Body of pancreas (tissue), 4 donors: ENCODE results near the gene CHCHD6.

Source experiments
- CTCF ChIP-seq, 7 experiments: fragments of 450-650 bp in 4 of 7; fragments of 200-600 bp in 3 of 7; sonication (generic) in 3 of 7; IDR thresholded peaks; one replicate each; pipeline ENCODE4 v1.5.1; 2016 to 2019; ENCODE audit warnings: antibody characterized with exemption in 7 of 7
- POLR2A ChIP-seq, 3 donors: fragments of 450-650 bp; IDR thresholded peaks; one replicate each; pipeline ENCODE4 v1.6.1; 2016; ENCODE audit warnings: antibody characterized with exemption in 3 of 3, mild to moderate bottlenecking in 2 of 3

DNA sequence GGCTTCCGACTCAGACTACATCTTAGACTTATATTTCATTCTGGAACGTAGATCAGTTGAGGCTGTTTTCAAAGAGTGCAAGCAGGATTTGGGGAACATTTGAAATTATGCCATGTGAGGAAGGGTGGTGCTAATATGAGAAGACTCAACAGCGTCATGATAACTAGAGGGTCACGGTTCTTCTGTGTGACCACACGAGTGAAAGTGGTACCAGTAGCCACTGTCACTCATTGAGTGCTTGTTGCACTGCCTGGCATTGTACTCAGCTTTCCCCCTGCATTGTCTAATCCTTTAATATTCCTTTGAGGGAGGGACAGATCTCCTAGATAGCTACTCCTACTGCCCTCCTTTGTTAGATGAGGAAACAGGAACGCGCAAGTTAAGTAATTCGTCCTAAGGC is 197.6 kb downstream of the CHCHD6 start:
- no peak for TF ChIP-seq CTCF (IDR thresholded peaks at IDR 0.05)
- no peak for TF ChIP-seq POLR2A (IDR thresholded peaks at IDR 0.05)
